HG02623 (cell line): Measurements from ENCODE around the gene CNTN2.

Experiments used
- ATAC-seq: cut with Tn5 transposase; IDR thresholded peaks from one replicate; pipeline ENCODE4 v1.9.1; 2021; ENCODE audit warnings: moderate library complexity; ENCODE audit not compliant: unreplicated experiment

The CNTN2 gene

GRCh38 chr1:205121660-205122488, 78.9 kb downstream of the CNTN2 start, which contains the start of gene RBBP5:
Gene RBBP5 (minus strand): TSS chr1:205121978. CDS start chr1:205121873, 105 bp downstream.
- ATAC-seq, result peak; percentile 89

- no peak for ATAC-seq
These were observed 79.5 kb downstream of the CNTN2 start for GRCh38 chr1:205122489-205122882.

- ATAC-seq, result no peak
These were observed 81.7 kb downstream of the CNTN2 start for GRCh38 chr1:205124726-205125125.

GRCh38 chr1:205127646-205128045, 84.6 kb downstream of the CNTN2 start:
- no peak for ATAC-seq
